ENCODE data around the gene CRYBG1.
"Not testable (repeated sequence)": the region's sequence is repeated elsewhere in the genome, so short reads cannot be mapped to it uniquely, and the experiment has no call there.

CRYBG1 gene

GRCh38 chr6:106509420-106510089 lies 149.0 kb downstream of the CRYBG1 start:
- no peak for DNase-seq (ENCODE audit: low spot score)

GRCh38 chr6:106510090-106510970 lies 149.8 kb downstream of the CRYBG1 start:
- DNase-seq (ENCODE audit: low spot score): no peak

- no peak for DNase-seq (ENCODE audit: low spot score)
Observed at GRCh38 chr6:106511288-106512047, 151.0 kb downstream of the CRYBG1 start.

GRCh38 chr6:106512048-106512967 lies 151.8 kb downstream of the CRYBG1 start:
- no peak for DNase-seq (ENCODE audit: low spot score)

GRCh38 chr6:106512968-106513574 lies 152.6 kb downstream of the CRYBG1 start:
- no peak for DNase-seq (ENCODE audit: low spot score)

GRCh38 chr6:106513808-106514582 lies 153.5 kb downstream of the CRYBG1 start:
- DNase-seq (ENCODE audit: low spot score): no peak

- no peak for DNase-seq (ENCODE audit: low spot score)
Observed at GRCh38 chr6:106514583-106514885, 154.0 kb downstream of the CRYBG1 start.

- DNase-seq (ENCODE audit: low spot score): not testable (repeated sequence)
Observed at GRCh38 chr6:106515582-106515981, 155.1 kb downstream of the CRYBG1 start.

GRCh38 chr6:106516616-106517015 lies 156.1 kb downstream of the CRYBG1 start:
- no peak for DNase-seq (ENCODE audit: low spot score)

- DNase-seq (ENCODE audit: low spot score): peak; percentile 87
Observed at GRCh38 chr6:106517706-106518105, 157.2 kb downstream of the CRYBG1 start.

- DNase-seq (ENCODE audit: low spot score): no peak
Observed at GRCh38 chr6:106518748-106519147, 158.2 kb downstream of the CRYBG1 start.

- peak; percentile 76 for DNase-seq (ENCODE audit: low spot score)
Observed at GRCh38 chr6:106519460-106520394, 159.2 kb downstream of the CRYBG1 start.

- DNase-seq (ENCODE audit: low spot score): no peak
Observed at GRCh38 chr6:106520711-106521401, 160.3 kb downstream of the CRYBG1 start.

GRCh38 chr6:106522562-106523250 lies 162.2 kb downstream of the CRYBG1 start:
- no peak for DNase-seq (ENCODE audit: low spot score)

- no peak for DNase-seq (ENCODE audit: low spot score)
Observed at GRCh38 chr6:106525107-106525881, 164.8 kb downstream of the CRYBG1 start.

- no peak for DNase-seq (ENCODE audit: low spot score)
Observed at GRCh38 chr6:106525882-106526275, 165.4 kb downstream of the CRYBG1 start.

GRCh38 chr6:106527117-106527516 lies 166.6 kb downstream of the CRYBG1 start:
- DNase-seq (ENCODE audit: low spot score): no peak

All from COLO829 (cell line).